ENCODE data around the gene CHODL.

DNA sequence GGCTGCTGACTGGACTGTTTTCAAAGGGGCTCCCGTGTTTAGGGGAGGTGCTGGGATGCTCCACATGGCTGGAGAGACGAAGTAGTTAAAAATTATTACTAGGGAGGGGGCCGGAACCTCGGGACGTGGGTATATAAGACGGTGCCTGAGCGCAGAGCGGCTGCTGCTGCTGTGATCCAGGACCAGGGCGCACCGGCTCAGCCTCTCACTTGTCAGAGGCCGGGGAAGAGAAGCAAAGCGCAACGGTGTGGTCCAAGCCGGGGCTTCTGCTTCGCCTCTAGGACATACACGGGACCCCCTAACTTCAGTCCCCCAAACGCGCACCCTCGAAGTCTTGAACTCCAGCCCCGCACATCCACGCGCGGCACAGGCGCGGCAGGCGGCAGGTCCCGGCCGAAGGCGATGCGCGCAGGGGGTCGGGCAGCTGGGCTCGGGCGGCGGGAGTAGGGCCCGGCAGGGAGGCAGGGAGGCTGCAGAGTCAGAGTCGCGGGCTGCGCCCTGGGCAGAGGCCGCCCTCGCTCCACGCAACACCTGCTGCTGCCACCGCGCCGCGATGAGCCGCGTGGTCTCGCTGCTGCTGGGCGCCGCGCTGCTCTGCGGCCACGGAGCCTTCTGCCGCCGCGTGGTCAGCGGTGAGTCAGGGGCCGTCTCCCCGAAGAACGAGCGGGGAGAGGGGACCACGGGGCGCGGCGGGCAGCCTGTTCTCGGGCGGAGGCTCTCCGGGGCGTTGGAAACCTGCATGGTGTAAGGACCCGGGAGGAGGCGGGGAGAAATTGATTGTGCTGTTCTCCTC, at the start of gene CHODL:
- TF ChIP-seq, protein P1, sequence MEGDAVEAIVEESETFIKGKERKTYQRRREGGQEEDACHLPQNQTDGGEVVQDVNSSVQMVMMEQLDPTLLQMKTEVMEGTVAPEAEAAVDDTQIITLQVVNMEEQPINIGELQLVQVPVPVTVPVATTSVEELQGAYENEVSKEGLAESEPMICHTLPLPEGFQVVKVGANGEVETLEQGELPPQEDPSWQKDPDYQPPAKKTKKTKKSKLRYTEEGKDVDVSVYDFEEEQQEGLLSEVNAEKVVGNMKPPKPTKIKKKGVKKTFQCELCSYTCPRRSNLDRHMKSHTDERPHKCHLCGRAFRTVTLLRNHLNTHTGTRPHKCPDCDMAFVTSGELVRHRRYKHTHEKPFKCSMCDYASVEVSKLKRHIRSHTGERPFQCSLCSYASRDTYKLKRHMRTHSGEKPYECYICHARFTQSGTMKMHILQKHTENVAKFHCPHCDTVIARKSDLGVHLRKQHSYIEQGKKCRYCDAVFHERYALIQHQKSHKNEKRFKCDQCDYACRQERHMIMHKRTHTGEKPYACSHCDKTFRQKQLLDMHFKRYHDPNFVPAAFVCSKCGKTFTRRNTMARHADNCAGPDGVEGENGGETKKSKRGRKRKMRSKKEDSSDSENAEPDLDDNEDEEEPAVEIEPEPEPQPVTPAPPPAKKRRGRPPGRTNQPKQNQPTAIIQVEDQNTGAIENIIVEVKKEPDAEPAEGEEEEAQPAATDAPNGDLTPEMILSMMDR (IDR thresholded peaks at IDR 0.05; ENCODE audit: extremely low read depth in 1 of 2, insufficient read depth in 1 of 2, low read depth in 1 of 2, low read length in 2 of 2): no peak
- TF ChIP-seq POLR2AphosphoS5 (IDR thresholded peaks at IDR 0.05; ENCODE audit: insufficient read depth, low read depth, low read length): no peak
- no peak for TF ChIP-seq FOS (IDR thresholded peaks at IDR 0.05; ENCODE audit: borderline replicate concordance, insufficient read depth, low read length)
- TF ChIP-seq, protein P2, sequence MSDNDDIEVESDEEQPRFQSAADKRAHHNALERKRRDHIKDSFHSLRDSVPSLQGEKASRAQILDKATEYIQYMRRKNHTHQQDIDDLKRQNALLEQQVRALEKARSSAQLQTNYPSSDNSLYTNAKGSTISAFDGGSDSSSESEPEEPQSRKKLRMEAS (IDR thresholded peaks at IDR 0.05; ENCODE audit: insufficient read depth, insufficient read length): no peak
